Measurements from ENCODE around the gene ADAMTS12.

ADAMTS12 gene

GRCh38 chr5:33501260-33501659 is 390.5 kb downstream of the ADAMTS12 start:
- Histone ChIP-seq H2AFZ (ENCODE audit: low read depth, low read length) (no peak overlapping the region), H3K27me3 (ENCODE audit: low read depth, low read length) (no peaks in the 10 kb centered on the region), H3K9ac (ENCODE audit: low read length) (no peak overlapping the region), H3K9me3 (ENCODE audit: insufficient read depth, low read length) (no peaks in the 10 kb centered on the region), H3K79me2 (ENCODE audit: low read length) (no peaks in the 10 kb centered on the region), H3K4me3 (ENCODE audit: low read length) (no peak overlapping the region), H3K4me2 (ENCODE audit: low read length) (no peak overlapping the region), H3K36me3 (replicated peaks; ENCODE audit: low read depth, low read length) (no peaks in the 10 kb centered on the region), H3K4me1 (ENCODE audit: low read length) (no peaks in the 10 kb centered on the region), H3K27ac (ENCODE audit: low read length) (no peak overlapping the region), H4K20me1 (ENCODE audit: insufficient read depth, low read length) (no peaks in the 10 kb centered on the region)
- TF ChIP-seq EZH2phosphoT487 (IDR thresholded peaks at IDR 0.05; ENCODE audit: low read depth): no peak
- TF ChIP-seq, protein P1, sequence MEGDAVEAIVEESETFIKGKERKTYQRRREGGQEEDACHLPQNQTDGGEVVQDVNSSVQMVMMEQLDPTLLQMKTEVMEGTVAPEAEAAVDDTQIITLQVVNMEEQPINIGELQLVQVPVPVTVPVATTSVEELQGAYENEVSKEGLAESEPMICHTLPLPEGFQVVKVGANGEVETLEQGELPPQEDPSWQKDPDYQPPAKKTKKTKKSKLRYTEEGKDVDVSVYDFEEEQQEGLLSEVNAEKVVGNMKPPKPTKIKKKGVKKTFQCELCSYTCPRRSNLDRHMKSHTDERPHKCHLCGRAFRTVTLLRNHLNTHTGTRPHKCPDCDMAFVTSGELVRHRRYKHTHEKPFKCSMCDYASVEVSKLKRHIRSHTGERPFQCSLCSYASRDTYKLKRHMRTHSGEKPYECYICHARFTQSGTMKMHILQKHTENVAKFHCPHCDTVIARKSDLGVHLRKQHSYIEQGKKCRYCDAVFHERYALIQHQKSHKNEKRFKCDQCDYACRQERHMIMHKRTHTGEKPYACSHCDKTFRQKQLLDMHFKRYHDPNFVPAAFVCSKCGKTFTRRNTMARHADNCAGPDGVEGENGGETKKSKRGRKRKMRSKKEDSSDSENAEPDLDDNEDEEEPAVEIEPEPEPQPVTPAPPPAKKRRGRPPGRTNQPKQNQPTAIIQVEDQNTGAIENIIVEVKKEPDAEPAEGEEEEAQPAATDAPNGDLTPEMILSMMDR (IDR thresholded peaks at IDR 0.05; ENCODE audit: low read depth, low read length): no peak

- TF ChIP-seq, protein P1 (IDR thresholded peaks at IDR 0.05; ENCODE audit: low read depth, low read length): no peak
- TF ChIP-seq EZH2phosphoT487 (IDR thresholded peaks at IDR 0.05; ENCODE audit: low read depth): no peak
These were observed 397.3 kb downstream of the ADAMTS12 start for GRCh38 chr5:33494466-33494865.

DNA sequence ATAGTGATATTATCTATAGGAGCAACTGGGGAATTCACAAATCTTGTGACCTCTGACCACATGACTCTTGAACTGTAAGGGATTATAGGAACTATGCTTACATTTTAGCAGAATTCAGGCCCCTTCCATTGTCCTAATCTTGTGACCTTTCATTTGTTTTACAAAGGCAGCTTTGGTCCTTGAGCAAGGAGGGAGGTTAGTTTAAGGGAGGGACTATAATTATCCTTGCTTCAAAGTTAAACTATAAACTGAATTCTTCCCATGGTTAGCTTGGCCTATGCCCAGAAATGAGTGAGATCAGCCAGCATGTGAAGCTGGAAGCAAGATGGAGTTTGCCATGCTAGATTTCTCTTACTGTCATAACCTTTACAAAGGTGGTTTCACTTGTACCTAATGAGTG is 399.8 kb downstream of the ADAMTS12 start:
- Histone ChIP-seq H3K4me2 (ENCODE audit: low read length) (no peak overlapping the region), H2AFZ (ENCODE audit: low read depth, low read length) (no peak overlapping the region), H3K36me3 (replicated peaks; ENCODE audit: low read depth, low read length) (no peaks in the 10 kb centered on the region), H3K9me3 (ENCODE audit: insufficient read depth, low read length) (no peaks in the 10 kb centered on the region), H3K79me2 (ENCODE audit: low read length) (no peaks in the 10 kb centered on the region), H3K4me1 (ENCODE audit: low read length) (no peaks in the 10 kb centered on the region), H3K4me3 (ENCODE audit: low read length) (no peak overlapping the region), H3K27ac (ENCODE audit: low read length) (no peak overlapping the region), H3K27me3 (ENCODE audit: low read depth, low read length) (no peaks in the 10 kb centered on the region), H3K9ac (ENCODE audit: low read length) (no peak overlapping the region), H4K20me1 (ENCODE audit: insufficient read depth, low read length) (no peaks in the 10 kb centered on the region)
- TF ChIP-seq EZH2phosphoT487 (IDR thresholded peaks at IDR 0.05; ENCODE audit: low read depth): no peak
- TF ChIP-seq, protein P1 (IDR thresholded peaks at IDR 0.05; ENCODE audit: low read depth, low read length): no peak

More at GRCh38 chr5:33494466-33494865, 397.3 kb downstream of the ADAMTS12 start:
- Histone ChIP-seq H3K4me3 (ENCODE audit: low read length) (no peak overlapping the region), H3K4me2 (ENCODE audit: low read length) (no peak overlapping the region), H4K20me1 (ENCODE audit: insufficient read depth, low read length) (no peaks in the 10 kb centered on the region), H3K9ac (ENCODE audit: low read length) (no peak overlapping the region), H3K4me1 (ENCODE audit: low read length) (no peaks in the 10 kb centered on the region), H3K36me3 (replicated peaks; ENCODE audit: low read depth, low read length) (no peaks in the 10 kb centered on the region), H3K27me3 (ENCODE audit: low read depth, low read length) (no peaks in the 10 kb centered on the region), H2AFZ (ENCODE audit: low read depth, low read length) (no peak overlapping the region), H3K79me2 (ENCODE audit: low read length) (no peaks in the 10 kb centered on the region), H3K27ac (ENCODE audit: low read length) (no peak overlapping the region), H3K9me3 (ENCODE audit: insufficient read depth, low read length) (no peaks in the 10 kb centered on the region)

DNA sequence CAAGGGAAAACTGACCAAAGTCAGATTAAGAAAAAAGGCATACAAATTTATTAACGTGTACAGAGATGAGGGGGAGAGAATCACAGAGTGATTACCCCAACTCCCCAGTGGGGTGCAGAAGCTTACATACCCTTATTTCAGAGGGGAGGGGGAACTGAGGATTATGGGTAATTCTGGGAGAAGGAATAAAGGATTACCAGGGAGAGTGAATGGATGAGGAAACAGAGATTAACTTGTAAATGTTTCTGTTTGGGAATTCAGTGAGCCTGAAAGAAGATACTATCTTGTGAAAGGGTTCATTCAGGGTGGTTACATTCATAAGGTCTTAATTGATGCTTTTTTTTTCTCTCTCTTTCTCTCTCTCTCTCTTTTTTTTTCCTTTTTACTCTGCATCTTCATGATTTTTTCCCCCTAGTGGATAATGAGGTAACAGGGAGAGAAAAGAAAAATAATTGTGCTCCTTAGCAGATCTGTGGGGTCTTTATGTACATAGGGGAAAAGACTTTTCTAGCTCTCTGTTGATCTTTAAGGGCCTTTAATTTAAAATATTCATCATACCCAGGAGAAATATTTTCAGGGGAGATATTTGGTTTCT is 401.6 kb downstream of the ADAMTS12 start:
- Histone ChIP-seq H3K36me3 (replicated peaks; ENCODE audit: low read depth, low read length) (no peaks in the 10 kb centered on the region), H4K20me1 (ENCODE audit: insufficient read depth, low read length) (no peaks in the 10 kb centered on the region), H3K4me3 (ENCODE audit: low read length) (no peak overlapping the region), H3K27me3 (ENCODE audit: low read depth, low read length) (no peaks in the 10 kb centered on the region), H3K27ac (ENCODE audit: low read length) (no peak overlapping the region), H2AFZ (ENCODE audit: low read depth, low read length) (no peak overlapping the region), H3K79me2 (ENCODE audit: low read length) (no peaks in the 10 kb centered on the region), H3K4me2 (ENCODE audit: low read length) (no peak overlapping the region), H3K9me3 (ENCODE audit: insufficient read depth, low read length) (no peaks in the 10 kb centered on the region), H3K9ac (ENCODE audit: low read length) (no peak overlapping the region), H3K4me1 (ENCODE audit: low read length) (no peaks in the 10 kb centered on the region)
- TF ChIP-seq, protein P1 (IDR thresholded peaks at IDR 0.05; ENCODE audit: low read depth, low read length): no peak
- no peak for TF ChIP-seq EZH2phosphoT487 (IDR thresholded peaks at IDR 0.05; ENCODE audit: low read depth)
